B cell (primary cell): Measurements from ENCODE around the gene ACER1. TPM values are rescaled to one million over a fixed set of nuclear protein-coding genes. Genes with fewer than 3 reads are reported as not detected.
"Not testable (repeated sequence)": the region's sequence is repeated elsewhere in the genome, so short reads cannot be mapped to it uniquely, and the experiment has no call there.

ENCODE experiments used
- ATAC-seq: fragments of 200-7000 bp; cut with Tn5 transposase; one replicate; pipeline ENCODE4 v1.10.0; 2021; ENCODE audit warnings: low read depth, mild to moderate bottlenecking, moderate number of reproducible peaks, moderate library complexity
- CTCF ChIA-PET: fragments of 350-600 bp; sonication (Branson Sonifier 250); formaldehyde crosslinking; loops from one replicate; lab custom pipeline; 2021; ENCODE audit warnings: antibody characterized with exemption, inconsistent platforms; lab: Charles Lee
- POLR2A ChIA-PET: fragments of 350-600 bp; sonication (Branson Sonifier 250); formaldehyde crosslinking; loops from one replicate; lab custom pipeline; 2021; ENCODE audit warnings: antibody characterized with exemption; lab: Charles Lee
- DNase-seq: peaks from one replicate; pipeline ENCODE4 v3.0.0; 2013
- H2AFZ ChIP-seq: 2 replicates; pipeline ENCODE4 v1.6.1; 2012; ENCODE audit warnings: mild to moderate bottlenecking, low read depth, low read length; ENCODE audit not compliant: insufficient read depth, poor library complexity, severe bottlenecking
- H3K27ac ChIP-seq, 2 donors: 1 replicate in 1 of 2; 2 replicates in 1 of 2; pipeline ENCODE4 v1.5.1; 2012 to 2013; ENCODE audit warnings: low read length in 2 of 2, mild to moderate bottlenecking in 2 of 2, moderate library complexity in 1 of 2
- H3K27me3 ChIP-seq, 4 experiments: fragments of 200-600 bp in 1 of 4; sonication (generic) in 1 of 4; replicated peaks in 1 of 4; 1 replicate in 2 of 4; 2 replicates in 2 of 4; pipeline versions ENCODE4 v1.6.1 to v1.7.0; 2013 to 2016; ENCODE audit warnings: low read length in 3 of 4, mild to moderate bottlenecking in 2 of 4, mixed read lengths in 1 of 4, moderate library complexity in 1 of 4; ENCODE audit not compliant: insufficient read depth in 4 of 4, control insufficient read depth in 3 of 4; ENCODE audit errors: control extremely low read depth in 1 of 4
- H3K36me3 ChIP-seq, 2 experiments: replicated peaks in 1 of 2; 1 replicate in 1 of 2; 2 replicates in 1 of 2; pipeline versions ENCODE4 v1.6.1 to v1.7.1; 2013; ENCODE audit warnings: low read length in 1 of 2; ENCODE audit not compliant: insufficient read depth in 2 of 2, control insufficient read depth in 1 of 2; ENCODE audit errors: control extremely low read depth in 1 of 2, extremely low read depth in 1 of 2
- H3K4me1 ChIP-seq, 2 donors: fragments of 200-600 bp in 1 of 2; sonication (generic) in 1 of 2; 1 replicate in 1 of 2; 2 replicates in 1 of 2; pipeline versions ENCODE4 v1.5.1 to v1.6.1; 2013 to 2017; ENCODE audit warnings: low read length in 2 of 2; ENCODE audit not compliant: control insufficient read depth in 2 of 2, insufficient read depth in 2 of 2
- H3K4me2 ChIP-seq: replicated peaks from 2 replicates; pipeline ENCODE3; 2012; ENCODE audit warnings: mild to moderate bottlenecking, low read depth, low read length; ENCODE audit not compliant: poor library complexity, severe bottlenecking
- H3K4me3 ChIP-seq, 5 experiments: fragments of 200-600 bp in 1 of 5; sonication (generic) in 1 of 5; 1 replicate in 3 of 5; 2 replicates in 2 of 5; pipeline versions ENCODE4 v1.5.1 to v1.7.0; 2011 to 2016; ENCODE audit warnings: low read length in 4 of 5, mild to moderate bottlenecking in 4 of 5, low read depth in 2 of 5, control low read depth in 1 of 5, moderate library complexity in 1 of 5; ENCODE audit not compliant: insufficient read depth in 1 of 5; ENCODE audit errors: control extremely low read depth in 1 of 5, extremely low read depth in 1 of 5
- H3K79me2 ChIP-seq: fragments of 200-600 bp; sonication (generic); one replicate; pipeline ENCODE4 v1.6.0; 2016; ENCODE audit warnings: low read length; ENCODE audit not compliant: control insufficient read depth, insufficient read depth
- H3K9ac ChIP-seq: fragments of 200-600 bp; sonication (generic); 2 replicates; pipeline ENCODE4 v1.6.1; 2017; ENCODE audit warnings: mild to moderate bottlenecking, low read length, moderate library complexity
- H3K9me3 ChIP-seq, 3 donors: one replicate each; pipeline versions ENCODE4 v1.6.1 to v1.7.1; 2013; ENCODE audit warnings: low read length in 2 of 3; ENCODE audit not compliant: control insufficient read depth in 2 of 3, insufficient read depth in 1 of 3; ENCODE audit errors: control extremely low read depth in 1 of 3
- H4K20me1 ChIP-seq: 2 replicates; pipeline ENCODE4 v1.6.0; 2012; ENCODE audit warnings: mild to moderate bottlenecking, low read length; ENCODE audit not compliant: insufficient read depth, control insufficient read depth, poor library complexity, severe bottlenecking
- H3K27ac Mint-ChIP-seq: one replicate; pipeline ENCODE4 v1.8.0; 2021; ENCODE audit warnings: mixed read lengths
- H3K27me3 Mint-ChIP-seq: one replicate; pipeline ENCODE4 v1.8.0; 2021; ENCODE audit warnings: mixed read lengths
- H3K4me1 Mint-ChIP-seq: one replicate; pipeline ENCODE4 v1.8.0; 2021; ENCODE audit warnings: mixed read lengths
- H3K4me3 Mint-ChIP-seq: one replicate; pipeline ENCODE4 v1.8.0; 2021; ENCODE audit warnings: mixed read lengths
- H3K9me3 Mint-ChIP-seq: one replicate; pipeline ENCODE4 v1.8.0; 2022; ENCODE audit warnings: mixed read lengths; ENCODE audit not compliant: insufficient read depth
- CTCF ChIP-seq: fragments of 200-600 bp; IDR thresholded peaks from one replicate; pipeline ENCODE4 v1.8.0; 2022; ENCODE audit warnings: antibody characterized with exemption, mild to moderate bottlenecking
- EZH2 ChIP-seq: IDR thresholded peaks from 2 replicates; pipeline ENCODE4 v1.6.1; 2012; ENCODE audit warnings: borderline replicate concordance, low read depth, mild to moderate bottlenecking, moderate library complexity, low read length; ENCODE audit not compliant: insufficient read depth, poor library complexity, severe bottlenecking
- WGBS: methylation state at CpG from one replicate; pipeline ENCODE4 v1.1.5; 2013; ENCODE audit warnings: missing lambda C conversion rate; ENCODE audit not compliant: insufficient coverage; 5-methylcytosine and 5-hydroxymethylcytosine counted together
- intact Hi-C: fragments of 100-400 bp; cut with micrococcal nuclease; formaldehyde crosslinking; loops from one replicate; pipeline ENCODE4 v1.10.0; 2022
- polyA plus RNA-seq: library from polyadenylated mRNA; depleted of rRNA; stranded (reverse); fragments of >200 nt; gene quantifications from 2 replicates; pipeline ENCODE4 v1.2.3, GENCODE V29; 2012
- total RNA-seq, 2 donors: library from RNA; stranded (reverse); fragments of 120-200 nt in 1 of 2; gene quantifications; 1 replicate in 1 of 2; 2 replicates in 1 of 2; pipeline versions ENCODE4 v1.2.3 to v1.2.4, GENCODE V29; 2013 to 2022

ACER1 gene
- total and polyA plus RNA-seq, 2 donors (not counting 1 experiment from before 2014, with no cell fraction given), result not detected

- no peak overlapping the region for H3K9ac ChIP-seq
- ATAC-seq, result no peak
- WGBS, result no CpG with 5 or more reads among the region's 2 CpGs
These were observed 17.3 kb upstream of the ACER1 start for GRCh38 chr19:6350688-6351087.

GRCh38 chr19:6349271-6349670 is 15.9 kb upstream of the ACER1 start:
- H3K4me1 Mint-ChIP-seq, H3K4me1 ChIP-seq, H3K27me3 ChIP-seq, H3K4me3 Mint-ChIP-seq, CTCF ChIA-PET, intact Hi-C loops, H3K9ac ChIP-seq, ATAC-seq, DNase-seq, H3K27me3 Mint-ChIP-seq, H3K36me3 ChIP-seq, H3K9me3 Mint-ChIP-seq, H3K27ac Mint-ChIP-seq, H3K79me2 ChIP-seq, POLR2A ChIA-PET, H3K27ac ChIP-seq, H3K4me2 ChIP-seq, H2AFZ ChIP-seq, H3K9me3 ChIP-seq, H3K4me3 ChIP-seq, H4K20me1 ChIP-seq: not testable (repeated sequence)
- WGBS, result 100% methylated on average over 2 of the region's 2 CpGs

More at GRCh38 chr19:6350688-6351087, 17.3 kb upstream of the ACER1 start:
- ChIA-PET CTCF (no interaction called here), POLR2A (no interaction called here)
- Histone ChIP-seq H3K27ac (no peak overlapping the region), H2AFZ (no peak overlapping the region), H3K27me3 (no peaks in the 10 kb centered on the region), H3K36me3 (no peaks in the 10 kb centered on the region), H3K4me2 (no peak overlapping the region), H3K4me1 (no peaks in the 10 kb centered on the region), H3K4me3 (no peak overlapping the region), H4K20me1 (no peaks in the 10 kb centered on the region), H3K79me2 (no peaks in the 10 kb centered on the region), H3K9me3 (no peaks in the 10 kb centered on the region)
- no peak overlapping the region for H3K4me3 Mint-ChIP-seq
- TF ChIP-seq CTCF (no peak), EZH2 (no peak)
- no peak for DNase-seq
- intact Hi-C loops, result no loop called here
- H3K4me1 Mint-ChIP-seq, result no peaks in the 10 kb centered on the region
- H3K9me3 Mint-ChIP-seq, result no peaks in the 10 kb centered on the region
- no peak overlapping the region for H3K27ac Mint-ChIP-seq
- no peaks in the 10 kb centered on the region for H3K27me3 Mint-ChIP-seq
